GM23248 (cell line): ENCODE results near the gene PANK2. TPM values are rescaled to one million over a fixed set of nuclear protein-coding genes. Genes with fewer than 3 reads are reported as not detected.
A peak's percentile ranks its signal among the peaks of the same experiment; 100 is the strongest.

Experiments used
- DNase-seq: peaks from one replicate; pipeline ENCODE4 v3.0.0-alpha.2; 2015
- H2AFZ ChIP-seq: fragments of 200-600 bp; sonication (generic); 2 replicates; pipeline ENCODE4 v1.6.1; 2016; ENCODE audit warnings: antibody characterized with exemption
- H3F3A ChIP-seq: fragments of 200-600 bp; sonication (generic); 2 replicates; pipeline ENCODE4 v1.6.1; 2016; ENCODE audit warnings: mild to moderate bottlenecking, antibody characterized with exemption, mixed run types; ENCODE audit not compliant: insufficient read depth
- H3K27ac ChIP-seq: fragments of 200-600 bp; sonication (generic); 2 replicates; pipeline ENCODE4 v1.5.1; 2016; ENCODE audit warnings: mild to moderate bottlenecking
- H3K27me3 ChIP-seq: fragments of 200-600 bp; sonication (generic); replicated peaks from 2 replicates; pipeline ENCODE4 v1.6.1; 2016; ENCODE audit warnings: mild to moderate bottlenecking; ENCODE audit not compliant: insufficient read depth
- H3K36me3 ChIP-seq: fragments of 200-600 bp; sonication (generic); 2 replicates; pipeline ENCODE4 v1.6.1; 2016; ENCODE audit warnings: low read depth, mild to moderate bottlenecking
- H3K4me1 ChIP-seq: fragments of 200-600 bp; sonication (generic); 2 replicates; pipeline ENCODE4 v1.6.1; 2016; ENCODE audit warnings: mild to moderate bottlenecking; ENCODE audit not compliant: insufficient read depth
- H3K4me2 ChIP-seq: fragments of 200-600 bp; sonication (generic); one replicate; pipeline ENCODE4 v1.6.1; 2016; ENCODE audit warnings: mild to moderate bottlenecking; ENCODE audit not compliant: unreplicated experiment
- H3K4me3 ChIP-seq: fragments of 200-600 bp; sonication (generic); 2 replicates; pipeline ENCODE4 v1.5.1; 2016; ENCODE audit warnings: mild to moderate bottlenecking
- H3K79me2 ChIP-seq: fragments of 200-600 bp; sonication (generic); 2 replicates; pipeline ENCODE4 v1.6.1; 2016; ENCODE audit warnings: mild to moderate bottlenecking; ENCODE audit not compliant: insufficient read depth
- H3K9ac ChIP-seq: fragments of 200-600 bp; sonication (generic); 2 replicates; pipeline ENCODE4 v1.6.1; 2016; ENCODE audit warnings: mild to moderate bottlenecking
- H3K9me2 ChIP-seq: fragments of 200-600 bp; sonication (generic); 2 replicates; pipeline ENCODE4 v1.6.1; 2016; ENCODE audit warnings: mixed run types, mild to moderate bottlenecking, moderate library complexity; ENCODE audit not compliant: insufficient read depth
- H3K9me3 ChIP-seq: fragments of 200-600 bp; sonication (generic); one replicate; pipeline ENCODE4 v1.6.1; 2017; ENCODE audit warnings: low read depth
- H4K20me1 ChIP-seq: fragments of 200-600 bp; sonication (generic); 2 replicates; pipeline ENCODE4 v1.6.0; 2016; ENCODE audit not compliant: insufficient read depth
- EZH2 ChIP-seq: fragments of 200-600 bp; sonication (generic); IDR thresholded peaks from 2 replicates; pipeline ENCODE4 v1.6.1; 2018; ENCODE audit warnings: antibody characterized with exemption, mild to moderate bottlenecking; ENCODE audit not compliant: insufficient read depth, poor library complexity, severe bottlenecking
- EZH2phosphoT487 ChIP-seq: fragments of 200-600 bp; sonication (generic); IDR thresholded peaks from 2 replicates; pipeline ENCODE4 v1.6.1; 2018; ENCODE audit warnings: antibody characterized with exemption, moderate library complexity, mild to moderate bottlenecking, low read depth; ENCODE audit not compliant: insufficient read depth
- WGBS, 2 experiments: methylation state at CpG; one replicate each; pipeline ENCODE4 v1.1.6; 2015 to 2017; ENCODE audit warnings: low lambda C conversion rate in 2 of 2, low coverage in 1 of 2; ENCODE audit errors: missing lambda C conversion rate in 2 of 2; 5-methylcytosine and 5-hydroxymethylcytosine counted together
- in situ Hi-C: fragments of 300-500 bp; cut with MboI; formaldehyde crosslinking; loops from 2 replicates; pipeline ENCODE4 v1.15.0; 2020
- polyA plus RNA-seq: library from polyadenylated mRNA; unstranded; fragments of >200 nt; fragmentation: Nextera tagmentation; extraction: Ambion mirVana; gene quantifications from 2 replicates; pipeline ENCODE4 v1.2.1, GENCODE V29; 2016
- total RNA-seq: library from RNA; depleted of rRNA; stranded (reverse); fragments of >200 nt; shearing (Covaris generic); gene quantifications from 2 replicates; pipeline ENCODE4 v1.2.3, GENCODE V29; 2014

The PANK2 gene
- total and polyA plus RNA-seq, 2 experiments from 2014 or later: 30.6 to 43.7 TPM

DNA sequence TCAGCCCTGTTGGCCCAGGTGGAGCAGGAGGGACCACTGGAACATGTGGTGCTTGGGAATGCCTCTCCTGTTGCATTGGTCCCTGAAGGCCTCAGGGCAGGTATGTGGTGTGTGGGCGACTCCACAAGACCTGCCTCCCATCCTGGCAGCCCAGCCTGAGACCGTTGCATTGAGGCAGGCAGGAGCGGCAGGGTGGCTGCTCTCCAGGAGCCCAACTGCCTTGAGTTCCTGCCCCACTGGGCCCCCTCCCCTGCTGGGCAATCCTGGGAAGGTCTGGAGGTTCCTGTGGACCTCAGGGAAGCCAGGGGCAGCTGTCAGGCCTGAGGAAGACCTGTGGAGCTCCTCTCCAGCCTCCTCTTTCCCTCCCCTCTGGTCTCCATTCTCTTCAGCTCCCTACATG, 22.7 kb upstream of the PANK2 start:
- H3K4me1 ChIP-seq: no peaks in the 10 kb centered on the region
- in situ Hi-C loops: no loop called here
- H3K9ac ChIP-seq: no peak overlapping the region
- 73 to 79% methylated on average over 3 of the region's 3 CpGs for WGBS, 2 experiments
- no peak overlapping the region for H3K4me3 ChIP-seq
- H3K27me3 ChIP-seq: no peaks in the 10 kb centered on the region
- peaks cover 6% of the 10 kb centered on the region; the same call in 1 of the 2 replicates for H3K79me2 ChIP-seq
- no peak overlapping the region for H3K4me2 ChIP-seq
- H2AFZ ChIP-seq: no peak overlapping the region
- H3K9me2 ChIP-seq: no peaks in the 10 kb centered on the region
- H3F3A ChIP-seq: no peaks in the 10 kb centered on the region
- DNase-seq: no peak
- H3K27ac ChIP-seq: no peak overlapping the region
- no peaks in the 10 kb centered on the region for H4K20me1 ChIP-seq
- no peaks in the 10 kb centered on the region for H3K9me3 ChIP-seq
- no peak for TF ChIP-seq EZH2
- no peak for TF ChIP-seq EZH2phosphoT487
- peaks cover 22% of the 10 kb centered on the region; the same call in 1 of the 2 replicates for H3K36me3 ChIP-seq

DNA sequence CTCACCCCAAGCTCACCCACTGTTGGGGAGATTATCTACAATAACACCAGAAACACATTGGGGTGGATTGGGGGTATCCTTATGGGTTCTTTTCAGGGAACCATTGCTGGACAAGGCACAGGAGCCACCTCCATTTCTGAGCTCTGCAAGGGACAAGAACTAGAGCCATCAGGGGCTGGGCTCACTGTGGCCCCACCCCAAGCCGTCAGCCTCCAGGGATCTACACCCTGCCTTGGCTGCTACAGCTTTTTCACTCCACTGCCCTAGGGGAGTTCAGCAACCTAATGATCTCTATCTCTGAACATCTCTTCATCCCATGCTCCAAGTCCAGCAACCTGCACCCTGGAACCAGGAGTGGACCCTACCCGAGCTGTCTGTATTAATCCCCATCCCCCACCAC, 21.4 kb upstream of the PANK2 start:
- Histone ChIP-seq H2AFZ (no peak overlapping the region), H3K4me2 (no peak overlapping the region), H3K27me3 (no peaks in the 10 kb centered on the region), H3K4me3 (no peak overlapping the region), H3K9me3 (no peaks in the 10 kb centered on the region), H4K20me1 (no peaks in the 10 kb centered on the region), H3F3A (0 out of 2 replicates have a peak, but pooled peaks cover under 1% of the 10 kb centered on the region), H3K4me1 (no peaks in the 10 kb centered on the region), H3K27ac (no peak overlapping the region), H3K79me2 (peaks cover 10% of the 10 kb centered on the region), H3K9ac (no peak overlapping the region), H3K36me3 (peaks cover 11% of the 10 kb centered on the region; the same call in 1 of the 2 replicates), H3K9me2 (no peaks in the 10 kb centered on the region)
- TF ChIP-seq EZH2phosphoT487 (no peak), EZH2 (no peak)
- in situ Hi-C loops: no loop called here
- no peak for DNase-seq
- WGBS, 2 experiments: 40 to 50% methylated on average over 2 of the region's 2 CpGs

DNA sequence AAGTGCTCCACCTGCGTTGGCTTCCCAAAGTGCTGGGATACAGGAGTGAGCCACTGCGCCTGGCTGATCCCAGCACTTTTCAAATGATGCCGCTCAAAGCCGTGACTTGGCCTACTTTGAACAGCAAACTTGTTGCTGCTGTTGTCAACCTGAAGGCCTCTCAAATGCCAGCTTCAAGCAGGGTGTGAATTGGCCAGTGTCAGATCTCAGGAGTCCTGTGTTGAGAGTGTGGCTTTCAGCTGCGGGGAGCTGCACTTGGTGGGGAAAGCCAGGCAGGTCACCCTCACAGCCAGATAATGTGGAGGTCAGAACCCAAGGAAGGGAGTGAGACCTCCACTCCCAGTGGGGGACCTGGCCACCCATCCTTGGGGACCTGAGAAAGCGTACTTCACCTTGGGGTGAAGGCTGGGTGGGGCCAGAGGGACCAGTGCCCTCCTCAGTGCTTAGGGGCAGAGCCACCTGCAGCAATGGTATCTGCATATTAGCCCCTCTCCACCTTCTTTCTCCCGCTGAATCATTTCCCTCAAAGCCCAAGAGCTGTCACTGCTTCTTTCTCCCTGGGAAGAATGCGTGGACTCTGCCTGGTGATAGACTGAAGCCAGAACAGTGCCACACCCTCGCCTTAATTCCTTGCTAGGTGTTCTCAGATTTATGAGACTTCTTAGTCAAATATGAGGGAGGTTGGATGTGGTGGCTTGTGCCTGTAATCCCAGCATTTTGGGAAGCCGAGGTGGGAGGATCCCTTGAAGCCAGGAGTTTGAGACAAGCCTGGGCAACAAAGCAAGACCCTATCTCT, 19.1 kb upstream of the PANK2 start:
- Histone ChIP-seq H3K9me2 (no peaks in the 10 kb centered on the region), H3K27me3 (no peaks in the 10 kb centered on the region), H3K4me1 (no peaks in the 10 kb centered on the region), H3F3A (peaks cover 9% of the 10 kb centered on the region; the same call in 1 of the 2 replicates), H3K4me3 (no peak overlapping the region), H3K9ac (no peak overlapping the region), H3K27ac (no peak overlapping the region), H3K79me2 (peaks cover 14% of the 10 kb centered on the region), H3K36me3 (peaks cover 6% of the 10 kb centered on the region; the same call in 1 of the 2 replicates), H4K20me1 (no peaks in the 10 kb centered on the region), H3K4me2 (no peak overlapping the region), H3K9me3 (no peaks in the 10 kb centered on the region), H2AFZ (no peak overlapping the region)
- WGBS, 2 experiments: 93 to 94% methylated on average over 10 of the region's 10 CpGs
- in situ Hi-C loops: no loop called here
- no peak for DNase-seq
- TF ChIP-seq EZH2phosphoT487: no peak
- no peak for TF ChIP-seq EZH2

DNA sequence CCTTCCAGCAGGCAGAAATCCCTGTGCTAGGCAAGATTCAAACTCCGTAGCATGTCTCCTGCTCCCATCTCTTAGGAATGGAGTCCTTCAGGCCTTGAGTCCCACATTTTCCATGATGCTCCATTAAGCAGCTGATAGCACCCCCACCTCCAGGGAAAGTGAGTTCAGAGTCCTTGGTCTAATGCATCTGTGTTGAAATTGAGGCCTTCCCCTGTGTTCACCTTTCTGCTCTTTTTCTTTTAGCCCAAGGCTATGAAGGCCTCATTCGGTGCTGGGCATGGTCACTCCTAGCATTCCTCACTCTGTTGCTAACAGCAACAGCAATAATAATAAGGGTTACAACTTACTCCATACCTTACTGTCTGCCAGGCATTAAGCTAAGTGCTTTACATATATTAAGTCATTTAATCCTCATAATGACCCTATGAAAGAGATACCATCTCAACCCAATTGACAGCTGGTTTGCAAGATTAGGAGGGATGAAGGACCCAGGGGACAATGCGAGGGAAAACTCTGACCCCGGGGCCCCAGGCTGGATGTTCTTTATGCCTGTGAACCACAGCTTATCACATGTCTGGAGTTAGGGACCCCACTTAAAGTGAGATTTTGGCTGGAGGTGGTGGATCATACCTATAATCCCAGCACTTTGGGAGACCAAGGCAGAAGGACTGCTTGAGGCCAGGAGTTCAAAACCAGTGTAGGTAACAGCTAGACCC, 17.5 kb upstream of the PANK2 start:
- 86 to 91% methylated on average over 4 of the region's 4 CpGs for WGBS, 2 experiments
- peak; percentile 47 for DNase-seq
- Histone ChIP-seq H3K4me2 (no peak overlapping the region), H3K36me3 (peaks cover 6% of the 10 kb centered on the region; the same call in 1 of the 2 replicates), H3K9me3 (no peaks in the 10 kb centered on the region), H3K27ac (no peak overlapping the region), H2AFZ (no peak overlapping the region), H3K9me2 (no peaks in the 10 kb centered on the region), H3K79me2 (peaks cover 14% of the 10 kb centered on the region), H3K4me3 (no peak overlapping the region), H3K27me3 (no peaks in the 10 kb centered on the region), H4K20me1 (no peaks in the 10 kb centered on the region), H3K4me1 (no peaks in the 10 kb centered on the region), H3F3A (peaks cover 9% of the 10 kb centered on the region; the same call in 1 of the 2 replicates), H3K9ac (no peak overlapping the region)
- TF ChIP-seq EZH2: no peak
- no peak for TF ChIP-seq EZH2phosphoT487
- in situ Hi-C loops: no loop called here
